Measurements from ENCODE around the gene CCSER2. TPM values are rescaled to one million over a fixed set of nuclear protein-coding genes. Genes with fewer than 3 reads are reported as not detected.

Gene CCSER2
- total and polyA plus RNA-seq, 2 experiments from 2014 or later: 30.6 to 76.8 TPM

- no peaks in the 10 kb centered on the region for H3K9me2 ChIP-seq (ENCODE audit: insufficient read depth)
- TF ChIP-seq EZH2 (IDR thresholded peaks at IDR 0.05; ENCODE audit: insufficient read depth, poor library complexity, severe bottlenecking): no peak
- TF ChIP-seq EZH2phosphoT487 (IDR thresholded peaks at IDR 0.05; ENCODE audit: insufficient read depth, low read depth): no peak
- peaks cover 99% of the 10 kb centered on the region for H3K79me2 ChIP-seq (ENCODE audit: insufficient read depth)
- peaks cover 21% of the 10 kb centered on the region for H3K4me1 ChIP-seq (ENCODE audit: insufficient read depth)
- DNase-seq: no peak
- H3K9me3 ChIP-seq (ENCODE audit: low read depth): no peaks in the 10 kb centered on the region
- H3F3A ChIP-seq (ENCODE audit: insufficient read depth): peaks cover 16% of the 10 kb centered on the region
- in situ Hi-C loops (cut with MboI): no loop called here
- no peak overlapping the region for H3K4me2 ChIP-seq (ENCODE audit: unreplicated experiment)
- H3K27me3 ChIP-seq (replicated peaks; ENCODE audit: insufficient read depth): no peaks in the 10 kb centered on the region
- no peaks in the 10 kb centered on the region for H4K20me1 ChIP-seq (ENCODE audit: insufficient read depth)
- H3K27ac ChIP-seq: no peak overlapping the region
- no peak overlapping the region for H3K9ac ChIP-seq
- H3K36me3 ChIP-seq (ENCODE audit: low read depth): no peaks in the 10 kb centered on the region
- H3K4me3 ChIP-seq: no peak overlapping the region
- no peak overlapping the region for H2AFZ ChIP-seq
- WGBS, 2 experiments (ENCODE audit: low coverage in 1 of 2, low lambda C conversion rate in 2 of 2, missing lambda C conversion rate in 2 of 2): 85 to 87% methylated on average over 4 of the region's 4 CpGs
Measured at GRCh38 chr10:84354623-84355022, 26.2 kb downstream of the CCSER2 start.

GRCh38 chr10:84355106-84355505 lies 26.7 kb downstream of the CCSER2 start:
- H3K27me3 ChIP-seq (replicated peaks; ENCODE audit: insufficient read depth): no peaks in the 10 kb centered on the region
- H3F3A ChIP-seq (ENCODE audit: insufficient read depth): peaks cover 13% of the 10 kb centered on the region
- no peak overlapping the region for H3K4me3 ChIP-seq
- H3K79me2 ChIP-seq (ENCODE audit: insufficient read depth): peaks cover 99% of the 10 kb centered on the region
- H3K4me1 ChIP-seq (ENCODE audit: insufficient read depth): peaks cover 19% of the 10 kb centered on the region
- peak; percentile 37 for DNase-seq
- no peak overlapping the region for H2AFZ ChIP-seq
- H3K9me2 ChIP-seq (ENCODE audit: insufficient read depth): no peaks in the 10 kb centered on the region
- in situ Hi-C loops (cut with MboI): no loop called here
- H4K20me1 ChIP-seq (ENCODE audit: insufficient read depth): no peaks in the 10 kb centered on the region
- 95 to 99% methylated on average over 2 of the region's 2 CpGs for WGBS, 2 experiments (ENCODE audit: low coverage in 1 of 2, low lambda C conversion rate in 2 of 2, missing lambda C conversion rate in 2 of 2)
- TF ChIP-seq EZH2 (IDR thresholded peaks at IDR 0.05; ENCODE audit: insufficient read depth, poor library complexity, severe bottlenecking): no peak
- TF ChIP-seq EZH2phosphoT487 (IDR thresholded peaks at IDR 0.05; ENCODE audit: insufficient read depth, low read depth): no peak
- no peak overlapping the region for H3K4me2 ChIP-seq (ENCODE audit: unreplicated experiment)
- no peaks in the 10 kb centered on the region for H3K9me3 ChIP-seq (ENCODE audit: low read depth)
- no peaks in the 10 kb centered on the region for H3K36me3 ChIP-seq (ENCODE audit: low read depth)
- H3K9ac ChIP-seq: no peak overlapping the region
- no peak overlapping the region for H3K27ac ChIP-seq

- no peak overlapping the region for H3K4me2 ChIP-seq (ENCODE audit: unreplicated experiment)
- 79 to 81% methylated on average over 2 of the region's 2 CpGs for WGBS, 2 experiments (ENCODE audit: low coverage in 1 of 2, low lambda C conversion rate in 2 of 2, missing lambda C conversion rate in 2 of 2)
- peaks cover 9% of the 10 kb centered on the region; the same call in 1 of the 2 replicates for H3F3A ChIP-seq (ENCODE audit: insufficient read depth)
- peaks cover 37% of the 10 kb centered on the region for H3K4me1 ChIP-seq (ENCODE audit: insufficient read depth)
- no peak overlapping the region for H3K9ac ChIP-seq
- in situ Hi-C loops (cut with MboI): no loop called here
- no peaks in the 10 kb centered on the region for H3K9me2 ChIP-seq (ENCODE audit: insufficient read depth)
- no peak overlapping the region for H3K4me3 ChIP-seq
- peaks cover 99% of the 10 kb centered on the region for H3K79me2 ChIP-seq (ENCODE audit: insufficient read depth)
- H3K9me3 ChIP-seq (ENCODE audit: low read depth): no peaks in the 10 kb centered on the region
- no peaks in the 10 kb centered on the region for H3K27me3 ChIP-seq (replicated peaks; ENCODE audit: insufficient read depth)
- no peaks in the 10 kb centered on the region for H3K36me3 ChIP-seq (ENCODE audit: low read depth)
- DNase-seq: no peak
- no peaks in the 10 kb centered on the region for H4K20me1 ChIP-seq (ENCODE audit: insufficient read depth)
- no peak overlapping the region for H3K27ac ChIP-seq
- no peak for TF ChIP-seq EZH2phosphoT487 (IDR thresholded peaks at IDR 0.05; ENCODE audit: insufficient read depth, low read depth)
- TF ChIP-seq EZH2 (IDR thresholded peaks at IDR 0.05; ENCODE audit: insufficient read depth, poor library complexity, severe bottlenecking): no peak
- H2AFZ ChIP-seq: no peak overlapping the region
Measured at GRCh38 chr10:84356928-84357327, 28.5 kb downstream of the CCSER2 start.

GRCh38 chr10:84358743-84359142 lies 30.4 kb downstream of the CCSER2 start:
- 97 to 100% methylated on average over 1 of the region's 1 CpG for WGBS, 2 experiments (ENCODE audit: low coverage in 1 of 2, low lambda C conversion rate in 2 of 2, missing lambda C conversion rate in 2 of 2)
- H3K27ac ChIP-seq: no peak overlapping the region
- peaks cover 9% of the 10 kb centered on the region; the same call in 1 of the 2 replicates for H3F3A ChIP-seq (ENCODE audit: insufficient read depth)
- no peak overlapping the region for H3K9ac ChIP-seq
- no peak overlapping the region for H3K4me3 ChIP-seq
- no peak overlapping the region for H3K4me2 ChIP-seq (ENCODE audit: unreplicated experiment)
- H3K27me3 ChIP-seq (replicated peaks; ENCODE audit: insufficient read depth): no peaks in the 10 kb centered on the region
- peaks cover 98% of the 10 kb centered on the region for H3K79me2 ChIP-seq (ENCODE audit: insufficient read depth)
- no peaks in the 10 kb centered on the region for H3K9me3 ChIP-seq (ENCODE audit: low read depth)
- no peaks in the 10 kb centered on the region for H3K36me3 ChIP-seq (ENCODE audit: low read depth)
- in situ Hi-C loops (cut with MboI): no loop called here
- H3K9me2 ChIP-seq (ENCODE audit: insufficient read depth): no peaks in the 10 kb centered on the region
- TF ChIP-seq EZH2 (IDR thresholded peaks at IDR 0.05; ENCODE audit: insufficient read depth, poor library complexity, severe bottlenecking): no peak
- no peak for TF ChIP-seq EZH2phosphoT487 (IDR thresholded peaks at IDR 0.05; ENCODE audit: insufficient read depth, low read depth)
- no peaks in the 10 kb centered on the region for H4K20me1 ChIP-seq (ENCODE audit: insufficient read depth)
- H3K4me1 ChIP-seq (ENCODE audit: insufficient read depth): peaks cover 39% of the 10 kb centered on the region
- no peak overlapping the region for H2AFZ ChIP-seq
- no peak for DNase-seq
